K562 (cell line): Measurements from ENCODE around the gene ETHE1.

Source experiments
- CEBPB ChIP-seq: fragments of 450-650 bp; IDR thresholded peaks from 2 replicates; pipeline ENCODE4 v1.6.1; 2016; ENCODE audit warnings: missing genetic modification characterization, missing compliant biosample characterization
- CTBP1 ChIP-seq: fragments of 450-650 bp; IDR thresholded peaks from 2 replicates; pipeline ENCODE4 v1.6.1; 2016; ENCODE audit warnings: borderline replicate concordance
- EZH2 ChIP-seq: IDR thresholded peaks from 2 replicates; pipeline ENCODE4 v1.6.1; 2012; ENCODE audit warnings: low read depth, mild to moderate bottlenecking, inconsistent platforms, low read length, borderline replicate concordance
- POLR2A ChIP-seq: fragments of 450-650 bp; conservative IDR thresholded peaks from 2 replicates; pipeline ENCODE4 v1.6.1; 2016
- POLR2AphosphoS5 ChIP-seq: IDR thresholded peaks from 2 replicates; pipeline ENCODE4 v1.6.1; 2011; ENCODE audit warnings: mild to moderate bottlenecking, low read depth, low read length, moderate library complexity; ENCODE audit not compliant: control insufficient read depth, insufficient read depth
- SIRT6 ChIP-seq: IDR thresholded peaks from one replicate; pipeline ENCODE4 v1.6.1; 2012; ENCODE audit warnings: low read depth, mild to moderate bottlenecking, control low read depth, inconsistent platforms, low read length, moderate library complexity
- SMARCA5 ChIP-seq: fragments of 450-650 bp; IDR thresholded peaks from 2 replicates; pipeline ENCODE4 v1.6.1; 2016
- ZFP36 ChIP-seq: fragments of 150-350 bp; IDR thresholded peaks from 2 replicates; pipeline ENCODE4 v1.6.1; 2018; ENCODE audit warnings: low read length, low read depth; ENCODE audit not compliant: partially characterized antibody
- ZZZ3 ChIP-seq: fragments of 450-650 bp; IDR thresholded peaks from 2 replicates; pipeline ENCODE4 v1.6.1; 2016; ENCODE audit warnings: antibody characterized with exemption, mild to moderate bottlenecking, moderate library complexity
- TF ChIP-seq, protein P1 (sequence below), 3 experiments: IDR thresholded peaks in 2 of 3; conservative IDR thresholded peaks in 1 of 3; 2 replicates each; pipeline ENCODE4 v1.5.1; 2011 to 2012; ENCODE audit warnings: low read length in 3 of 3, mild to moderate bottlenecking in 3 of 3, control low read depth in 2 of 3, improper control_type of control experiment in 1 of 3, inconsistent platforms in 1 of 3, low read depth in 1 of 3, mixed read lengths in 1 of 3, moderate library complexity in 1 of 3; ENCODE audit not compliant: insufficient read depth in 2 of 3
- TF ChIP-seq, protein P2 (sequence below): fragments of 250-450 bp; sonication (Bioruptor Pico); IDR thresholded peaks from 2 replicates; pipeline ENCODE4 v1.9.0; 2021; ENCODE audit warnings: mild to moderate bottlenecking

DNA sequence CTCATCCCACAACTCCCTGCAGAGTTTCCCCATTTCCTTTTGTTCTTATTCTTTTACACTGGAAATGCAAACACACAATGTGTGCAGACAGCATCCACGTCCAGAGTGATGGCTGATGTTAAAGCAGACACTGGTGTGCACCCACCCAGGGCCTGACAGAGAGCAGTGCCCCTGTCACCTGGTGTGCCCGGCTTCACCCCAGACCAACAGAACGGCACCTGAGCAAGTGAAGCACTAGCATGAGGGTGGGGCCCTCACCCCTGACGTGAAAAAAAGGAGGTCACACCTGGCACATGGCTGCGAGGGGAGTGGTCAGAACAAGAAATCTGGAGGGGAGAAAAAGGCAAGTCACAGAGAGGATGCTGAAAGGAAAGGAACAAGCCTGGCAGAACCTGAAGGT, 18.3 kb upstream of the ETHE1 start:
- no peak for TF ChIP-seq ZZZ3
- TF ChIP-seq CTBP1, result no peak
- no peak for TF ChIP-seq ZFP36
- TF ChIP-seq, protein P1, sequence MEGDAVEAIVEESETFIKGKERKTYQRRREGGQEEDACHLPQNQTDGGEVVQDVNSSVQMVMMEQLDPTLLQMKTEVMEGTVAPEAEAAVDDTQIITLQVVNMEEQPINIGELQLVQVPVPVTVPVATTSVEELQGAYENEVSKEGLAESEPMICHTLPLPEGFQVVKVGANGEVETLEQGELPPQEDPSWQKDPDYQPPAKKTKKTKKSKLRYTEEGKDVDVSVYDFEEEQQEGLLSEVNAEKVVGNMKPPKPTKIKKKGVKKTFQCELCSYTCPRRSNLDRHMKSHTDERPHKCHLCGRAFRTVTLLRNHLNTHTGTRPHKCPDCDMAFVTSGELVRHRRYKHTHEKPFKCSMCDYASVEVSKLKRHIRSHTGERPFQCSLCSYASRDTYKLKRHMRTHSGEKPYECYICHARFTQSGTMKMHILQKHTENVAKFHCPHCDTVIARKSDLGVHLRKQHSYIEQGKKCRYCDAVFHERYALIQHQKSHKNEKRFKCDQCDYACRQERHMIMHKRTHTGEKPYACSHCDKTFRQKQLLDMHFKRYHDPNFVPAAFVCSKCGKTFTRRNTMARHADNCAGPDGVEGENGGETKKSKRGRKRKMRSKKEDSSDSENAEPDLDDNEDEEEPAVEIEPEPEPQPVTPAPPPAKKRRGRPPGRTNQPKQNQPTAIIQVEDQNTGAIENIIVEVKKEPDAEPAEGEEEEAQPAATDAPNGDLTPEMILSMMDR (IDR thresholded peaks at IDR 0.05 in 2 of 3, conservative IDR thresholded peaks at IDR 0.05 in 1 of 3; ENCODE audit: insufficient read depth in 2 of 3, low read depth in 1 of 3, low read length in 3 of 3), result no peak
- no peak for TF ChIP-seq POLR2AphosphoS5
- no peak for TF ChIP-seq SMARCA5
- no peak for TF ChIP-seq EZH2
- TF ChIP-seq POLR2A, result no peak
- no peak for TF ChIP-seq SIRT6
- TF ChIP-seq CEBPB (tag), result no peak
- TF ChIP-seq, protein P2, sequence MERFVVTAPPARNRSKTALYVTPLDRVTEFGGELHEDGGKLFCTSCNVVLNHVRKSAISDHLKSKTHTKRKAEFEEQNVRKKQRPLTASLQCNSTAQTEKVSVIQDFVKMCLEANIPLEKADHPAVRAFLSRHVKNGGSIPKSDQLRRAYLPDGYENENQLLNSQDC (CRISPR knock-in tag), result no peak
